HepG2 (cell line): ENCODE data around the gene PCSK7.

Experiments
- NR2F1 ChIP-seq, 2 experiments: fragments of 450-650 bp in 1 of 2; formaldehyde crosslinking in 1 of 2; IDR thresholded peaks; 2 replicates each; pipeline versions ENCODE4 v1.5.0 to v1.6.1; 2016 to 2020; ENCODE audit warnings: mild to moderate bottlenecking in 1 of 2, missing compliant biosample characterization in 1 of 2, missing genetic modification reagents in 1 of 2, moderate library complexity in 1 of 2
- THAP7 ChIP-seq: sonication (generic); formaldehyde crosslinking; IDR thresholded peaks from 2 replicates; pipeline ENCODE4 v1.8.1; 2023; ENCODE audit warnings: mild to moderate bottlenecking, missing genetic modification reagents

- TF ChIP-seq THAP7 (CRISPR knock-in tag) (no peak), NR2F1 (CRISPR knock-in tag; IDR thresholded peaks at IDR 0.05) (no peak)
Measured at GRCh38 chr11:117230286-117230961, 1.4 kb downstream of the PCSK7 start.
